HCT116 (cell line): ENCODE measurements around the gene THAP2. TPM values are rescaled to one million over a fixed set of nuclear protein-coding genes. Genes with fewer than 3 reads are reported as not detected.

ENCODE experiments used
- ATAC-seq: fragments of 200-7000 bp; cut with Tn5 transposase; 2 replicates; pipeline ENCODE4 v1.9.1; 2020; ENCODE audit warnings: mild to moderate bottlenecking, moderate library complexity
- BruUV-seq: library from RNA; stranded (reverse); fragments of 400-500 nt; replicated peaks from 2 replicates; lab custom pipeline; 2021; lab: Mats Ljungman, UMichigan
- CTCF ChIA-PET: fragments of 300-600 bp; sonication (Branson Sonifier 250); formaldehyde crosslinking; loops from one replicate; lab custom pipeline; 2021; ENCODE audit warnings: antibody characterized with exemption; lab: Charles Lee
- POLR2A ChIA-PET: fragments of 300-600, 350-600 bp; sonication (Branson Sonifier 250); formaldehyde crosslinking; loops from one replicate; lab custom pipeline; 2021; ENCODE audit warnings: antibody characterized with exemption; lab: Charles Lee
- RAD21 ChIA-PET, 2 experiments: fragments of 300-600 bp; sonication (Branson Sonifier 250); formaldehyde crosslinking; loops; one replicate each; lab custom pipeline; 2023; ENCODE audit warnings: low total read pairs in 2 of 2; ENCODE audit not compliant: uncharacterized antibody in 2 of 2, unreplicated experiment in 2 of 2, low non-redundant PET in 1 of 2; lab: Charles Lee
- DNase-seq: peaks from one replicate; pipeline ENCODE4 v3.0.0-alpha.2; 2010; ENCODE audit warnings: low read depth, low spot score
- H2AFZ ChIP-seq: fragments of 200-600 bp; shearing (Covaris generic), sonication (generic); 2 replicates; pipeline ENCODE4 v1.6.1; 2017; ENCODE audit warnings: low read depth, mixed run types, mixed read lengths, antibody characterized with exemption, low read length; ENCODE audit not compliant: poor library complexity, severe bottlenecking
- H3K27ac ChIP-seq: 2 replicates; pipeline ENCODE4 v1.5.1; 2012; ENCODE audit warnings: low read depth, low read length
- H3K27me3 ChIP-seq: fragments of 200-600 bp; sonication (generic); 2 replicates; pipeline ENCODE4 v1.6.1; 2016; ENCODE audit warnings: mixed run types, low read length, mixed read lengths; ENCODE audit not compliant: insufficient read depth
- H3K36me3 ChIP-seq, 2 experiments: fragments of 200-500 bp in 1 of 2; fragments of 200-600 bp in 1 of 2; sonication (Bioruptor generic) in 1 of 2; sonication (generic) in 1 of 2; 2 replicates each; pipeline versions ENCODE4 v1.5.1 to v1.6.1; 2014 to 2016; ENCODE audit warnings: low read length in 2 of 2, inconsistent platforms in 1 of 2, mixed read lengths in 1 of 2, mixed run types in 1 of 2; ENCODE audit not compliant: insufficient read depth in 2 of 2, control insufficient read depth in 1 of 2
- H3K4me1 ChIP-seq, 2 experiments: fragments of 200-600 bp in 1 of 2; sonication (generic) in 1 of 2; 2 replicates each; pipeline versions ENCODE4 v1.5.1 to v1.6.1; 2012 to 2017; ENCODE audit warnings: low read length in 2 of 2, inconsistent platforms in 1 of 2, mild to moderate bottlenecking in 1 of 2, mixed read lengths in 1 of 2, mixed run types in 1 of 2, moderate library complexity in 1 of 2; ENCODE audit not compliant: insufficient read depth in 2 of 2, control insufficient read depth in 1 of 2
- H3K4me2 ChIP-seq: fragments of 200-600 bp; sonication (generic); 2 replicates; pipeline ENCODE4 v1.6.1; 2017; ENCODE audit warnings: mixed run types, low read length, mixed read lengths
- H3K4me3 ChIP-seq, 2 experiments: fragments of 200-600 bp in 1 of 2; sonication (generic) in 1 of 2; replicated peaks in 1 of 2; 2 replicates each; pipeline ENCODE4 v1.5.1; 2011 to 2016; ENCODE audit warnings: low read length in 2 of 2, control low read depth in 1 of 2, low read depth in 1 of 2, mild to moderate bottlenecking in 1 of 2, mixed read lengths in 1 of 2, mixed run types in 1 of 2
- H3K79me2 ChIP-seq: fragments of 200-600 bp; sonication (generic); 2 replicates; pipeline ENCODE4 v1.6.1; 2017; ENCODE audit warnings: mild to moderate bottlenecking, mixed run types, low read length, moderate library complexity, mixed read lengths; ENCODE audit not compliant: insufficient read depth
- H3K9ac ChIP-seq: fragments of 200-600 bp; sonication (generic); 2 replicates; pipeline ENCODE4 v1.6.1; 2016; ENCODE audit warnings: low read length, mixed read lengths
- H3K9me2 ChIP-seq: fragments of 200-600 bp; sonication (generic), shearing (Covaris generic); 2 replicates; pipeline ENCODE4 v1.6.1; 2017; ENCODE audit warnings: mixed run types, mild to moderate bottlenecking, moderate library complexity; ENCODE audit not compliant: insufficient read depth
- H3K9me3 ChIP-seq, 2 experiments: fragments of 200-500 bp in 1 of 2; fragments of 200-600 bp in 1 of 2; sonication (Bioruptor generic) in 1 of 2; sonication (generic) in 1 of 2; 2 replicates each; pipeline ENCODE4 v1.6.1; 2014 to 2017; ENCODE audit warnings: low read length in 2 of 2, mixed read lengths in 2 of 2, inconsistent platforms in 1 of 2, low read depth in 1 of 2, mild to moderate bottlenecking in 1 of 2, mixed run types in 1 of 2, moderate library complexity in 1 of 2; ENCODE audit not compliant: control insufficient read depth in 1 of 2, insufficient read depth in 1 of 2
- H4K20me1 ChIP-seq: fragments of 200-600 bp; sonication (generic), shearing (Covaris generic); 2 replicates; pipeline ENCODE4 v1.6.1; 2017; ENCODE audit warnings: mixed run types, mild to moderate bottlenecking, moderate library complexity; ENCODE audit not compliant: insufficient read depth
- ATF3 ChIP-seq: IDR thresholded peaks from 2 replicates; pipeline ENCODE4 v1.6.1; 2012
- CEBPB ChIP-seq: IDR thresholded peaks from 2 replicates; pipeline ENCODE4 v1.6.1; 2012; ENCODE audit warnings: low read depth
- CTCF ChIP-seq, 3 experiments: fragments of 200-600 bp in 1 of 3; sonication (generic) in 1 of 3; IDR thresholded peaks in 2 of 3; conservative IDR thresholded peaks in 1 of 3; 2 replicates each; pipeline ENCODE4 v1.5.1; 2012 to 2017; ENCODE audit warnings: low read depth in 2 of 3, low read length in 2 of 3, antibody characterized with exemption in 1 of 3, borderline replicate concordance in 1 of 3, control low read depth in 1 of 3, mild to moderate bottlenecking in 1 of 3, mixed read lengths in 1 of 3, mixed run types in 1 of 3, moderate library complexity in 1 of 3; ENCODE audit not compliant: insufficient read depth in 1 of 3
- EGR1 ChIP-seq: IDR thresholded peaks from 2 replicates; pipeline ENCODE4 v1.6.1; 2012; ENCODE audit warnings: low read depth
- FOSL1 ChIP-seq: IDR thresholded peaks from 2 replicates; pipeline ENCODE4 v1.6.1; 2012; ENCODE audit warnings: low read depth
- ZBTB33 ChIP-seq: IDR thresholded peaks from 2 replicates; pipeline ENCODE4 v1.6.1; 2011; ENCODE audit warnings: mild to moderate bottlenecking, low read length, moderate library complexity; ENCODE audit not compliant: insufficient replicate concordance; ENCODE audit errors: extremely low read depth
- ZFX ChIP-seq: fragments of 450-650 bp; IDR thresholded peaks from 2 replicates; pipeline ENCODE4 v1.6.1; 2017
- intact Hi-C: fragments of 100-400 bp; cut with micrococcal nuclease; formaldehyde crosslinking; loops from 2 replicates; pipeline ENCODE4 v1.10.0; 2022
- total RNA-seq: library from RNA; stranded (reverse); gene quantifications from one replicate; pipeline ENCODE4 v1.2.1, GENCODE V29; 2021; ENCODE audit not compliant: unreplicated experiment

THAP2 gene
- total RNA-seq, 1 experiment from 2014 or later, result 3.7 TPM

- intact Hi-C loops, result no loop called here
- Histone ChIP-seq H3K4me2 (no peak overlapping the region), H3K27ac (no peak overlapping the region), H3K4me3 (no peak overlapping the region), H3K9me2 (no peaks in the 10 kb centered on the region), H4K20me1 (peaks cover 6% of the 10 kb centered on the region; the same call in 1 of the 2 replicates), H3K9me3 (peaks cover 0 to 4% of the 10 kb centered on the region in 2 experiments; a peak in 1 of 4 replicates), H2AFZ (no peak overlapping the region), H3K36me3 (peaks cover 27 to 52% of the 10 kb centered on the region in 2 experiments), H3K4me1 (no peaks in the 10 kb centered on the region), H3K27me3 (no peaks in the 10 kb centered on the region), H3K9ac (no peak overlapping the region), H3K79me2 (peaks cover 99% of the 10 kb centered on the region)
- RAD21 ChIA-PET, result no interaction called here
- CTCF ChIA-PET, result no interaction called here
- no TSS peak for BruUV-seq
- DNase-seq, result no peak
- POLR2A ChIA-PET, result no interaction called here
- no peak for ATAC-seq
- TF ChIP-seq FOSL1, result no peak
- TF ChIP-seq ATF3, result no peak
- no peak for TF ChIP-seq ZBTB33
- TF ChIP-seq EGR1, result no peak
Measured at GRCh38 chr12:71655495-71655894, 8.6 kb upstream of the THAP2 start.

GRCh38 chr12:71655907-71656306, 8.2 kb upstream of the THAP2 start:
- Histone ChIP-seq H3K9me2 (no peaks in the 10 kb centered on the region), H3K36me3 (peaks cover 27 to 52% of the 10 kb centered on the region in 2 experiments), H3K27me3 (no peaks in the 10 kb centered on the region), H3K9ac (no peak overlapping the region), H3K4me1 (no peaks in the 10 kb centered on the region), H3K4me2 (no peak overlapping the region), H3K79me2 (peaks cover 99% of the 10 kb centered on the region), H2AFZ (no peak overlapping the region), H3K9me3 (peaks cover 0 to 4% of the 10 kb centered on the region in 2 experiments; a peak in 1 of 4 replicates), H3K4me3 (no peak overlapping the region), H3K27ac (no peak overlapping the region), H4K20me1 (peaks cover 6% of the 10 kb centered on the region; the same call in 1 of the 2 replicates)
- BruUV-seq, result no TSS peak
- RAD21 ChIA-PET, result no interaction called here
- DNase-seq (no peak), ATAC-seq (no peak)
- intact Hi-C loops, result no loop called here
- POLR2A ChIA-PET, result no interaction called here
- CTCF ChIA-PET, result no interaction called here
- TF ChIP-seq ZBTB33 (no peak), FOSL1 (no peak), ATF3 (no peak), CTCF (IDR thresholded peaks at IDR 0.05 in 2 of 3, conservative IDR thresholded peaks at IDR 0.05 in 1 of 3; ENCODE audit: borderline replicate concordance in 1 of 3, insufficient read depth in 1 of 3, low read depth in 2 of 3, low read length in 2 of 3) (no peak), CEBPB (no peak), ZFX (no peak)
